Stimulated activated CD4-positive, alpha-beta T cell treated with anti-CD3 and anti-CD28 coated beads, Interleukin-4, amount 100 ng/mL, for 4 hours (primary cell): Measurements from ENCODE around the gene GBF1.
A peak's percentile ranks its signal among the peaks of the same experiment; 100 is the strongest.
"Not testable (repeated sequence)": the region's sequence is repeated elsewhere in the genome, so short reads cannot be mapped to it uniquely, and the experiment has no call there.

Experiments
- DNase-seq, 2 experiments: peaks; one replicate each; pipeline ENCODE4 v3.0.0-alpha.2; 2020

The GBF1 gene, protein sequence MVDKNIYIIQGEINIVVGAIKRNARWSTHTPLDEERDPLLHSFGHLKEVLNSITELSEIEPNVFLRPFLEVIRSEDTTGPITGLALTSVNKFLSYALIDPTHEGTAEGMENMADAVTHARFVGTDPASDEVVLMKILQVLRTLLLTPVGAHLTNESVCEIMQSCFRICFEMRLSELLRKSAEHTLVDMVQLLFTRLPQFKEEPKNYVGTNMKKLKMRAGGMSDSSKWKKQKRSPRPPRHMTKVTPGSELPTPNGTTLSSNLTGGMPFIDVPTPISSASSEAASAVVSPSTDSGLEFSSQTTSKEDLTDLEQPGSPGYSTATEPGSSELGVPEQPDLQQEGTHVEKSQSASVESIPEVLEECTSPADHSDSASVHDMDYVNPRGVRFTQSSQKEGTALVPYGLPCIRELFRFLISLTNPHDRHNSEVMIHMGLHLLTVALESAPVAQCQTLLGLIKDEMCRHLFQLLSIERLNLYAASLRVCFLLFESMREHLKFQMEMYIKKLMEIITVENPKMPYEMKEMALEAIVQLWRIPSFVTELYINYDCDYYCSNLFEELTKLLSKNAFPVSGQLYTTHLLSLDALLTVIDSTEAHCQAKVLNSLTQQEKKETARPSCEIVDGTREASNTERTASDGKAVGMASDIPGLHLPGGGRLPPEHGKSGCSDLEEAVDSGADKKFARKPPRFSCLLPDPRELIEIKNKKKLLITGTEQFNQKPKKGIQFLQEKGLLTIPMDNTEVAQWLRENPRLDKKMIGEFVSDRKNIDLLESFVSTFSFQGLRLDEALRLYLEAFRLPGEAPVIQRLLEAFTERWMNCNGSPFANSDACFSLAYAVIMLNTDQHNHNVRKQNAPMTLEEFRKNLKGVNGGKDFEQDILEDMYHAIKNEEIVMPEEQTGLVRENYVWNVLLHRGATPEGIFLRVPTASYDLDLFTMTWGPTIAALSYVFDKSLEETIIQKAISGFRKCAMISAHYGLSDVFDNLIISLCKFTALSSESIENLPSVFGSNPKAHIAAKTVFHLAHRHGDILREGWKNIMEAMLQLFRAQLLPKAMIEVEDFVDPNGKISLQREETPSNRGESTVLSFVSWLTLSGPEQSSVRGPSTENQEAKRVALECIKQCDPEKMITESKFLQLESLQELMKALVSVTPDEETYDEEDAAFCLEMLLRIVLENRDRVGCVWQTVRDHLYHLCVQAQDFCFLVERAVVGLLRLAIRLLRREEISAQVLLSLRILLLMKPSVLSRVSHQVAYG (N-terminal part only)

DNA sequence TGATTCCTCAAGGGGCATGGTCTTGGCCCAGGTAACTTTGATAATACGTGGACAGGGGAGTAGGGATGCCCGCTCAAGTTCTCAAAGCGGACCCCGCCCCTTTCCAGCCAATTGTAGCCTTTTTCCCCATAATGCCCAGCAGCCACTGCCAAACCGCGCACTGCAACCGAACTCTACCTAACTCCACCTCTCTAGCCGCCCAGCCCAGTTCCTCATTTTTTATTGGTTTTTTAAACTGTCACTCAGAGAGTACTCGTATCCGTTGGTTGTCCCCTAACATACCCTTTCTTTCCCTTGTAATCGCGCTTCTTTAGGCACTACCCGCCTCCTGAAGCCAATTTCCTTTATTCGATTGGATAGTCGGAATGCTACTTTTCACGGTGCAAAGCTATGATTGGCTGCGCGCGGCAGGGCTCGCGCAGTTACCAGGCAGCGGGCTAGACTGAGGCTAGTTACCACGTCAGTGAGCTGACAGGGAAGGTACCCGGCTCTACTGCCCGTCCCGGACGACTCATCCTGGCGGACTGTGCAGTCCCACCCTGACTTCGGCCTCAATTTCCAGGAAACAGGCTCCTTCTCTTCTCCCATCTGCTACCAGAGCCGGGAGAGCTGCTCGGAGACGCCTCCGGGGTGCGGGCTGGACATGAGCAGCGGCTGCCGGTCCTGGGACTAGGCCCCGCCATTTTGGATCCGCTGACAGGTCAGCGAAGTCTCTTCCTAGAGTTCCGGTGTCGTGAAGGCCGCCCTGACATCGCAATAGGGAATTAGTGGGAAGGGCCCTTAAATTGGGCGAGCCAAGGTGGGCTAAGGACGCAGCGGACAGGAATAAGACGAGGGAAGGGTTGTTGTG is at the start of gene GBF1:
Gene GBF1 (plus strand): TSS at position 451 of the 850 bp plus-strand sequence. CDS start 13,407 bp downstream, outside the sequence.
- DNase-seq, result peak; percentile 78 to 89

DNA sequence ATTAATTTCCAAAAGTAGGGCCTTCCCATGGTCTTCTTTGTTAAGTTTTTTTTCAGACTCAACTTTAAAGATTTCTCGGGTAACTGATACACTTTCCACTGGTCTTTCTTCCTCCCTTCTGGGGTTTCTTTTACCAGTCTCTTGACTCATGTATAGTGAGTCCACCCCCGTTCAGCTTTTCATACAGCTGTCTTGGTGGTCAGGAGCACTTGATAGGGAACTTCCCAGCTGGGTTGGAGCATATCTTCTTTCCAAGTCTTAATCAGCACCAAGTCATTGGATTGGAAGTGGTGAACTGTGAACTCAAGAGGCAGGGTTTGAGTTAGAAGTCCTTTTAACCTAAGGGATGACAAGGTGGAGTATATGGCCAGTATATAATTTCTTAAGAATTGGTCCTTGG is 48.4 kb upstream of the GBF1 start:
- no peak for DNase-seq

DNA sequence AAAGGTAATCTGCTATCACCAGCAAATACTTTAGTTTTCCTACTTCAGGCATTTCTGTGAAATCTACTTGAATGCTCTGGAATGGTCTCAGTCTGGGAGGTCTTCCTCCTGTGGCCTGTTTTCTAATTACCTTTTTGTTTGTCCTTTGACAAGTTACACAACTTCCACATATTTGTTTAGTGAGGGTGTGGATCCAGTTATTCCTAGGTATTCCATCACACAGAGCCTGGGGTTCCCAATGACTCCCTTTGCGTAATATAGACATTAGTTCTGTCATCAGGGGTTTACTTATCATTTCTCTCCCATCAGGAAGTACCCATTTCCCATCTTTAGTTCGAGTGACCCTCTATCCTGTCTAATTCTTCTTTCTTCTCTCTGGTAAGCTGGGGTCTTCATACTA is 47.3 kb upstream of the GBF1 start:
- DNase-seq, result no peak

DNA sequence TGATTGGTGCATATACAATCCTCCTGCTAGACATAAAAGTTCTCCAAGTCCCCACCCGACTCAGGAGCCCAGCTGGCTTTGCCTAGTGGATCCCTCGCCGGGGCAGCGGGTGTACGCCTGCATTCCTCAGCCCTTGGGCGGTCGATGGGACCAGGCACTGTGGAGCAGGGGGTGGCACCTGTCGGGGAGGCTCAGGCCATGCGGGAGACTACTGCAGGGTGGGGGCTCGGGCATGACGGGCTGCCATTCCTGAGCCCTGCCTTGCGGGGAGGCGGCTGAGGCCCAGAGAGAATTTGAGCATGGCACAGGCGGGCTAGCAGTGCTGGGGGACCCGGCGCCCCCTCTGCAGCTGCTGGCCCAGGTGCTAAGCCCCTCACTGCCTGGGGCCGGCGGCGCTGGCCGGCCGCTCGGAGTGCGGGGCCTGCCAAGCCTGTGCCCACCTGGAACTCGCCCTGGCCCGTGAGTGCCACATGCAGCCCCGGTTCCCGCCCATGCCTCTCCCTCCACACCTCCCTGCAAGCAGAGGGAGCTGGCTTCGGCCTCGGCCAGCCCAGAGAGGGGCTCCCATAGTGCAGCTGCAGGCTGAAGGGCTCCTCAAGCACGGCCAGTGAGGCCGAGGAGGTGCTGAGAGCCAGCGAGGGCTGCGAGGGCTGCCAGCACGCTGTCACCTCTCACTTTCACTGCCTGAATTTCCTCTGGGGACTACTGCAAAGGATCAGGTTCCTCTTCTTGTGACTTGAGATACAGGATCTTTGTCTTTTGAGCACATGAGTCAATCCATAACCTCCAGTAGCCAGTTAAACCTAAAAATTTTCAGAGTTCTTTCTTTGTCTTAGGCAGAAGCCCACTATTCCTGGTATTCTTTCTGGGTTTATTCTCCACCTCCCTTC is 44.3 kb upstream of the GBF1 start:
- no peak for DNase-seq

DNA sequence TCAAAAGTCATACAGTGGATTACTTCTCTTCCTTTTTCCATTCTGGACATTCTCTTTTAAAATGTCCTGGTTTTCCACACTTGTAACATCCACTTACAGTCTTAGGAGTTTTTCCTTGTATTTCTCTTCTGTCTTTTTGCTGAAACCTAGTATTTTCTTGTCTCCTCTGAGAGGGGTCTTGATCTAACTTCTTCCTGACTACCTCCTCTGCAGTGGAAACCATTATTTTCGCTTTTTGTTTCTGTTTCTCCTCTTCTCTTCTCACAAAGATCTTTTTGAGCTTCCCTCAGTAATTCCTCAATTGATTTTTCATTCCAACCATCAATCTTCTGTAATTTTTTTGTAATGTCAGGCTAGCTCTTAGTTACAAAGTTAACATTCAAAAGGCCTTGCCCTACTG is 42.9 kb upstream of the GBF1 start:
- DNase-seq, result no peak

DNA sequence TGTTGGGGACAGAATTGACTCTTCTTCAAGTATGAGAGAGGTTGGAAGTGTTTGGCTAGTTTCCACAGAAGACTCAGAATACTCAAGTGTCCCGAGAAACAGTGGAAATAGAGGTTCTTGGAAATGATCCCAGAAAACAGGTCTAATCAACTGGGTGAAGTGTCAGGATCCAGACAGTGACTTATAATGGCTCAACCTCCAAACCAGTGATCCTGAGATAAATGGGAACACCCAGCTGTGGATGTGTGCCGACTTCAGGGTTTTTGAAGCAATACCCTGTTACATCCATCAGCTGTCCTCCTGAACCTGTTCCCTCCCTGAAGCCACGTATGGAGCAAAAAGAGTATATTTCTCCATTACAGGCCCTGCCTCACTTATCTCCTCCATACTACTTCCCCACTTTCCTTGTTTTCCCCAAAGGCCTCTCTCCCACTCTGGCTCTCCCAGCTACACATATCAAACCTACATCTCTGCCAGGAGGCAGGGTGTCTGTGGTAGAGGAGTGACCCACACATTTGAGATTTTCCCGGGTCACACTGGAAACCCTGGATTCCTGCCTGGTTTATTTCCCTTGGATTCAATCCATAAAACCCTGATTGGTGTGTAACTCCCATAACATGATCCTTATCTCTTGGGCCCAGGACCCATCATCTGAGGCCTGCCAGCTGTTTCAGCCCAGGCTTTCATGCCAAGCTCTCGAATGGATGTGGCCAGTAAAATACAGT is 36.9 kb upstream of the GBF1 start:
- DNase-seq, result no peak

DNA sequence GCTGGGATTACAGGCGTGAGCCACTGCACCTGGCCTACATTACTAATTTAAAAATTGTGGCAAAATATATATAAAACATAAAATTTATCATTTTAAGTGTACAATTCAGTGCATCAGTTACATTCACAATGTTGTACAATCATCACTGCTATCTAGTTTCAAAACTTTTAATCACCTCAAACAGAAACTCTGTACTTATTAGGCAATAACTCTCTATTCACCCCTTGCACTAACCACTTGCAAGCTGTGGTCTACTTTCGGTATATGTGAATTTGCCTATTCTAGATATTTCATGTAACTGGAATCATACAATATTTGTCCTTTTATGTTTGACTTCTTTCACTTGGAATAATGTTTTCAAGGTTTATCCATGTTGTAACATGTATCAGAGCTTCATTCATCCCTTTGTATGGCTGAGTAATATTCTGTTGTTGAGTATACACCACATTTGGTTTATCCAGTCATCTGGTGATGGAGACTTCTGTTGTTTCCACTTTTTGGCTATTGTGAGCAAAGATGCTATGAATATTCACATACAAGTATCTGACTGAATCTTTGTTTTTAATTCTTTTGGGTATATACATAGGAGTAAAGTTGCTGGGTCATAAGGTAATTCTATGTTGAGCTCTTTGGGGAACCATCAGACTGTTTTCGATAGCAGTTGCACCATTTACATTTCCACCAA is 33.6 kb upstream of the GBF1 start:
- DNase-seq, result no peak

DNA sequence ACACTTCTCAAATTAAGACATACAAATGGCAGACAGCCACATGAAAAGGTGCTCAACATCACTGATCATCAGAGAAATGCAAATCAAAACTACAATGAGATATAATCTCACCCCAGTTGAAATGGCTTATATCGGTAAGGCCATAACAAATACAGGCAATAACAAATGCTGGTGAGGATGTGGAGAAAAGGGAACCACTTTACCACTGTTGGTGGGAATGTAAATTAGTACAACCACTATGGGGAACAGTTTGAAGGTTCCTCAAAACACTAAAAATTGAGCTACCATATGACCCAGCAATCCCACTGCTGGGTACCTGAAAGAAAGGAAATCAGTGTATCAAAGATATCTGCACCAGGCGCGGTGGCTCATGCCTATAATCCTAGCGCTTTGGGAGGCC is 31.7 kb upstream of the GBF1 start:
- not testable (repeated sequence) for DNase-seq

DNA sequence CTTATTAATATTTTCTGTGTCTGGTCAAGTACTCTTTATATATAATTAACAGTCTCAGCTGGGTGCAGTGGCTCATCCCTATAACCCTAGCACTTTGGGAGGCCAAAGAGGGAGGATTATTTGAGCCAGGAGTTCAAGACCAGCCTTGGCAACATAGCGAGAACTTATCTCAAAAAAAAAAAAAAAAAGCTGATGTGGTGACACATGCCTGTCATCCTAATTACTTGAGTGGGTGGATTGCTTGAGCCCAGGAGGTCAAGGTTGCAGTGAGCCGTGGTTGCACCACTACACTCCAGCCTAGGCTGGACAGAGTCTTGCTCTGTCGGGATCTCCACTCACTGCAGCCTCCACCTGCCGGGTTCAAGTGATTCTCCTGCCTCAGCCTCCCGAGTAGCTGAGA is 26.0 kb upstream of the GBF1 start:
- no peak for DNase-seq

DNA sequence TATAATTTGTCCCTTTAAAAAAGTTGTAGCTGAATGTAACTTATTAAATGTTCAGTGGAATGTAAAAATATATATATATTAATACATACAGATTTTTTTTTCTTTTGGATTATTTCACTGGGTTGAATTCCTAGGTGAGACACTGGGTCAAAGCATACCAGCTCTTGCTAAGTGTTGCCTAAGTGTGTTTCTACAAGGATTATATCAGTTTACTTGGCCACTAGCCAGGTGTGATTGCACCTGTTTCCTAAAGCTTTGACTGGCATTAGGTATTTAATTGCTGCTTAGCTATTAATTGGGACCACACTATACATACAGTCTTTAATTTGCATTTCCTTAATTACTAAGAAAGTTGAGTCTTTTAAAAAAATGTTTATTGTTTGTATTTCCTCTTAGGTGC is 24.7 kb upstream of the GBF1 start:
- no peak for DNase-seq

DNA sequence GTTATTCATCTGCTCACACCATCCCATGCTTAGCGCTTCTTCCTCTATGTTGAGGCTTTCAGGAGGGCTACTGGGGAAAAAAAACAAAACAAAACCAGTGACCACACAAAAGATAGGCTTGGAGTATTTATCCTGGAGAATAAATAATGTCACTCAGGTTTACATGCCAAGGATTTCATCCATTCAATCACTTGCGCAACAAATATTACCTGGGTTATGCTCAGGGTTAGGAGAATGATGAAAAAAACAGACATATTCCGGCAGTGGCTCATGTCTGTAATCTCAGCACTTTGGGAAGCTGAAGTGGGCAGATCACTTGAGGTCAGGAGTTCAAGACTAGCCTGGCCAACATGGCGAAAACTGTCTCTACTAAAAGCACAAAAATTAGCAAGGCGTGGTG is 22.5 kb upstream of the GBF1 start:
- DNase-seq, result no peak

DNA sequence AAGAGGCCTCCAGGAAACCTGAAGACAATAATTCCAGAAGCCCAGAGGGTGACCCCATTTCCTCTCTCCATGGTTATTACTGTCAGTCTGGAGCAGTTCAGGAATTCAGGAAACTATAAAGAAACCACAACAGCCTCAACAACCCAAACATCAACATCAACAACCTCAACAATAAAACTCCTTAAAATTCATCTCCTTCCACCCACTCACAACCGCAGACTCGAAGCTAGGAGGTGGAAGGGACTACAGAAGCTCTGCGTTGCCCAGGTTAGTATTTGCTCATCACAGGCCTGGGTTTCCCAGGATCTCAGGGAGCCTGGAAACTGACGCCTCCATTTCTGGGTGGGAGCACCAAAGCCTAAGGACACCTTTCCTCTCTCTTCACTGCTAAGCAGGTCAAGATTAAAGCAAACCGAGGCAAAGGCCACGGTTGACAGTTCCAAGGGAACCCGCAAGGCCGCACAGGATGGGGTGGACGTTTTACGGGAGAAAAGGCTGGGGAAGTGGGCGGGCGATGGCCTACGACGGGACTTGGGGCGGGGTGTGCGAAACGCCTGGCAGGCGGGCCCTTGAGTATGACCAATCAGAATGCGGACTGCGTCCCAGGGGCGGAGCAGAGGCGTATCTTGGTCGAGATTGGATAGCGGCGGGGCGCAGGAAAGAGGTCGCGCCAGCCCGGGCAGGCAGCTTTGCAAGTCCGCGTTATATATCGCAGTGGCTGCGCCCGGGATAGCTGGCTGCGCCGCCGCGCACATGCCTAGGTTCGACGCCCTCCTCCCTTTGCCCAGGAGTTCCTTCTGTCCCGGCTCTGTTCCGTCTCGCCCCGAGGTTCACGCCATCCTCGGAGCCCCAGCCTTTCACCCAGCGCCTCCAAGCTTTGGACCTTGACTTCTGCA is 19.4 kb upstream of the GBF1 start, which contains the start of gene ELOVL3:
Gene ELOVL3 (plus strand): TSS at position 654 of the 896 bp plus-strand sequence. CDS start 250 bp downstream, outside the sequence.
- peak; percentile 76 to 80 for DNase-seq

DNA sequence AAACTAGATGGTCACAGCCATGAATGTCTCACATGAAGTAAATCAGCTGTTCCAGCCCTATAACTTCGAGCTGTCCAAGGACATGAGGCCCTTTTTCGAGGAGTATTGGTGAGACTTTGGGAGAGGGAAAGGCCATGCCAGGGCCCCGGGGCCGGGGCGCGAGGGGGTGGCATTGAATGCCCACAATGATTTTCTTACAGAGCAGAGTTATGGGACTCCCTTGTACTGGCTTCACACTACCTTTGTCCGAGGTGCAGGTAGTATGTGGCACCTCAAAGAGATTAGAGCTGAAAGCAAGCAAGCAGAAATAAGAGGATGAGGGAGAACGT is 18.8 kb upstream of the GBF1 start:
- no peak for DNase-seq

DNA sequence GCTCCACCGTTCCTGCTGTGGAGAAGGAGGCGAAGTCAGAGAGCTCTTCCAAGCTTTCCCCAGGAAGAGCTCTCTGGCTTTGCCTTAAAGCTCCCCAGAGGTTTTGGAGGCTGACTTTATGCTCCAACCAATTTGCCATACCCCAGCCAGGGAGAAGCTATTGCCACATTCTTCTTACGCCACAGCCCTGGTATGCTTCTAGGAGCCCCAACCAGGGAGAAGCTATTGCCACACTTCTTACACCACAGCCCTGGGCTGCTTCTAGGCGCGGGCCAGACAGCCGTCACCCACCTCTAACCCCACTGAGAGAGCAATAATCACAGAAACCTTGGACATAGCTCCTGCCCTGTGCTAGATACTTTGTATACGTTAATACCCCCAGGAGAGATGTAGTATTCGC is 18.3 kb upstream of the GBF1 start:
- no peak for DNase-seq

DNA sequence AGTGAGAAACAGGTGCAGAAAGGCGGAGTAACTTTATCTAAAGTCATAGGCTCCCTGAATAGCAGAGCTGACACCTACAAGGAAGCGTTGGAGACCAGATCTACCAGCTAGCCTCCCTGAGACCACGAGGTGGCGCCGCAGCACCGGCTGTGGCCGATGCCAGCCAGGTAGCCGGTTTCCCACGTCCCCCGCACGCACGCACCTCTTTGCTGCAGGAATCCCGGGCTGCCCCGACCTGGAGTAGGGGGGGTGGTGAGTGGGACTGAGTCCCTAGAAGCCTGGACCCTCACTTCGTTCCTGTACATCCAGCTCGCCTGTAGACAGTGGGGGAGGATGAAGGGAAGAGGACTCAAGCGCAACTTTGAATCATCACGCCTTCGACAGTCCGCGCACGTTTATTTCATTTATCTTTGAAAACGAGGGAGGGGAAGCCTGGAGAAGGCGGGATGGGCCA is 15.5 kb upstream of the GBF1 start:
- peak; percentile 80 to 86 for DNase-seq

DNA sequence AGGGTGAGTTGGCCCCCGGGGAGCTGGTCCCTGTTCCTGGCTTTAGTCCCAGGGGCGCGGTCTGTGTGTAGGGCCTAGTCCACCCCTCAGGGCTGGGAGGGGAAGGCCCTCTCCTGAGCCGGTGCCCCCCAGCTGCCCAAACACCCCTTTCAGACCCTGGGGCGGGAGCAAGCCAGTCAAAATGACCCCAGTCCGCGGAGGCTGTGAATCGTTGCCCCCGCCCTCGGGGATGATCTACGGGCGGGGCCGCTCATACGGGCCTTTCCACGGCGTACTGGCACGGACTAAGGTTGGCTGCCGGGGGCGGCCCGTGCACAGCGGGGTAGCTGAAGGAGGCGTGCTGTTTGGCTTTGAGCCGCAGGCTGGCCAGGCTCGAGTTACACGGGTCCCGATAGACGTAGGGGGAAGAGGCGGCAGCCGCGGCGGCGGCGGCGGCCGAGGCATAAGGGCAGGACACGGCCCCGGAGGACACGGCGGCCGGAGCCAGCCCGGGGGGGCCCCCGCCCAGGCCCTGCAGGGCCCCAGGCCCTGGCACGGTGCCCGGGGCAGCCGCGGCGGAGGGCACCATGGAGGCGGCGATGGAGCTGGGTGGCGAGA is 15.0 kb upstream of the GBF1 start:
- peak; percentile 15 to 36 for DNase-seq

DNA sequence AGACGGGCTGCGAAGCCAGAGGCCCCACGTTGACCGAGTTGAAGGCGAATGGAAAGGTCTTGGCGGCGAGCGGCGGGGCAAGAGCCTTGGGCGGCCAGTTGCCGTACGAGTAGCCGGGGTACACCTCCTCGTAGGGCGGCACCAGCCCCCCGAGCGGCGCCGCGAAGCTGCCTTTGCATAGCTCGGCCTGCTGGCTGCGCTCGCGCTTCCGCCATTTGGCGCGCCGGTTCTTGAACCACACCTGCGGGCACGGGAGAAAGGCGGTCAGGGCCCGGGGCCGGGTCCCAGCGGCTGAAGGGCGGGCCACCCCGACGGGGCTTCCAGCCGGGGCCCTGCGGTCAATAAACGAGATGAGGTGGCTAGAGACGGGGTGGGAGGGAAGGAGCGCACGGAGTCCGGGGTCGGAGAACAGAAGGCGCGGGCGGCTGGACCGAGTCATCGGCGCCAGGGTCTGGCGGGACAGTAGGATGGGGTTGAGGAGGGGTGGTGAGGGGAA is 14.4 kb upstream of the GBF1 start:
- DNase-seq, result peak; percentile 24 to 41
